Esophagus (tissue), 2 donors: ENCODE data around the gene COA1. TPM values are rescaled to one million over a fixed set of nuclear protein-coding genes. Genes with fewer than 3 reads are reported as not detected.
"Not testable (repeated sequence)": the region's sequence is repeated elsewhere in the genome, so short reads cannot be mapped to it uniquely, and the experiment has no call there.

ENCODE experiments used
- H3K27ac ChIP-seq, 2 donors: one replicate each; pipeline ENCODE4 v1.5.1; 2013; ENCODE audit warnings: low read depth in 2 of 2, mild to moderate bottlenecking in 2 of 2, inconsistent platforms in 1 of 2, low read length in 1 of 2, moderate library complexity in 1 of 2
- H3K27me3 ChIP-seq, 2 donors: one replicate each; pipeline ENCODE4 v1.6.1; 2013; ENCODE audit warnings: low read length in 2 of 2, control low read depth in 1 of 2, mild to moderate bottlenecking in 1 of 2; ENCODE audit not compliant: insufficient read depth in 2 of 2, control insufficient read depth in 1 of 2
- H3K36me3 ChIP-seq, 2 donors: one replicate each; pipeline ENCODE4 v1.6.1; 2013; ENCODE audit warnings: low read length in 1 of 2; ENCODE audit not compliant: control insufficient read depth in 2 of 2, insufficient read depth in 2 of 2
- H3K4me1 ChIP-seq, 2 donors: one replicate each; pipeline ENCODE4 v1.6.1; 2013; ENCODE audit warnings: low read length in 1 of 2; ENCODE audit not compliant: control insufficient read depth in 2 of 2, insufficient read depth in 2 of 2
- H3K4me3 ChIP-seq, 2 donors: one replicate each; pipeline ENCODE4 v1.5.1; 2013; ENCODE audit warnings: low read length in 2 of 2, mild to moderate bottlenecking in 2 of 2, low read depth in 1 of 2, moderate library complexity in 1 of 2
- H3K9me3 ChIP-seq, 2 donors: one replicate each; pipeline ENCODE4 v1.6.1; 2013; ENCODE audit warnings: mild to moderate bottlenecking in 2 of 2, low read depth in 1 of 2, low read length in 1 of 2, moderate library complexity in 1 of 2; ENCODE audit not compliant: control insufficient read depth in 2 of 2, insufficient read depth in 1 of 2
- WGBS, 2 donors: extraction: QIAGEN DNeasy Blood & Tissue Kit; methylation state at CpG; one replicate each; pipeline ENCODE4 v1.1.7; 2013; 5-methylcytosine and 5-hydroxymethylcytosine counted together
- polyA plus RNA-seq, 2 donors: library from polyadenylated mRNA; stranded (reverse); fragments of 200-250 nt; gene quantifications; one replicate each; pipeline ENCODE4 v1.2.3, GENCODE V29; 2013
- donor health status: healthy with polysubstance abuse.
- donor health status: Bipolar disorder and iron deficiency.

The COA1 gene
- polyA plus RNA-seq, 2 donors: 24.2 to 32.3 TPM

DNA sequence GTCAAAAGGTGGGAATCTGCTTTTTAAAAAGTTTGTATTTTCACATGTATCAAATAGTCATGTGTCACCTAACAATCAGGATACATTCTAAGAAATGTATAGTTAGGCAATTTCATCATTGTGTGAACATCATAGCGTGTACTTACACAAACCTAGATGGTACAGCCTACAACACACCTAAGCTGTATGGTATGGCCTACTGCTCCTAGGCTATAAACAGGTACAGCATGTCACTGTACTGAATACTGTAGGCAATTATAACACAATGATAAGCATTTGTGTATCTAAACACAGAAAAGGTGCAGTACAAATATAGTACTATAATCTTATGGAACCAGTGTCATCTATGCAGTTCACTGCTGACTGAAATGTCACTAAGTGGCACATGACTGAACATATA, 17.8 kb downstream of the COA1 start:
- Histone ChIP-seq H3K36me3 (no peaks in the 10 kb centered on the region), H3K27me3 (no peaks in the 10 kb centered on the region), H3K9me3 (no peaks in the 10 kb centered on the region), H3K27ac (no peak overlapping the region), H3K4me1 (no peaks in the 10 kb centered on the region), H3K4me3 (no peak overlapping the region)
- WGBS, 2 donors: 97% methylated on average over 1 of the region's 1 CpG

DNA sequence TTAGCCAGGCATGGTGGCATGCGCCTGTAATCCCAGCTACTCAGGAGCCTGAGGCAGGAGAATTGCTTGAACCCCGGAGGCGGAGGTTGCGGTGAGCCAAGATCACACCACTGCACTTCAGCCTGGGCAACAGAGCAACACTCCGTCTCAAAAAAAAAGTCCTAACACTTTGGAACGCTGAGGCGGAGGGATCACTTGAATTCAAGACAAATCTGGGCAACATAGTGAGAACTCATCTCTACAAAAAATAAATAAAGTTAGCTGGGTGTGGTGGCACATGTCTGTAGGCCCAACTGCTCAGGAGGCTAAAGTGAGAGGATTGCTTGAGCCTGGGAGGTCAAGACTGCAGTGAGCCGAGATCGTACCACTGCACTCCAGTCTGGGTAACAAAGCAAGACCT, 21.3 kb downstream of the COA1 start:
- H3K9me3 ChIP-seq, H3K4me3 ChIP-seq, H3K27ac ChIP-seq, H3K4me1 ChIP-seq, H3K27me3 ChIP-seq, H3K36me3 ChIP-seq: not testable (repeated sequence)
- 97 to 98% methylated on average over 9 of the region's 9 CpGs for WGBS, 2 donors

DNA sequence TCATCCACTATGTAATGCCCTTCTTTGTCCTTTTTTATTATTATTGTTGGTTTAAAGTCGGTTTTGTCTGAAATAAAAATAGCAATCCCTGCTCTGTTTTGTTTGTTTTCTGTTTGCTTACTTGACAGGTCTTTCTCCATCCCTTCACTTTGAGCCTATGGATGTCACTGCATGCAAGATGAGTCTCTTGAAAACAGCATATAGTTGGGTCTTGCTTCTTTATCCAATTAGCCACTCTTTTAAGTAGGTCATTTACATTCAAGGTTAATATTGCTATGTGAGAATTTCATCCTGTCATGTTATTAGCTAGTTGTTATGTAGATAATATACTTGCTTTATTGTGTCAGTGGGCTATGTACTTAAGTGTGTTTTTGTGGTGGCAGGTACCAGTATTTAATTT, 25.8 kb downstream of the COA1 start:
- peaks cover 2 to 4% of the 10 kb centered on the region in 2 donors for H3K36me3 ChIP-seq
- WGBS, 2 donors: 98 to 100% methylated on average over 1 of the region's 1 CpG
- H3K27ac ChIP-seq: no peak overlapping the region
- H3K4me1 ChIP-seq: no peaks in the 10 kb centered on the region
- no peaks in the 10 kb centered on the region for H3K9me3 ChIP-seq
- no peaks in the 10 kb centered on the region for H3K27me3 ChIP-seq
- no peak overlapping the region for H3K4me3 ChIP-seq

DNA sequence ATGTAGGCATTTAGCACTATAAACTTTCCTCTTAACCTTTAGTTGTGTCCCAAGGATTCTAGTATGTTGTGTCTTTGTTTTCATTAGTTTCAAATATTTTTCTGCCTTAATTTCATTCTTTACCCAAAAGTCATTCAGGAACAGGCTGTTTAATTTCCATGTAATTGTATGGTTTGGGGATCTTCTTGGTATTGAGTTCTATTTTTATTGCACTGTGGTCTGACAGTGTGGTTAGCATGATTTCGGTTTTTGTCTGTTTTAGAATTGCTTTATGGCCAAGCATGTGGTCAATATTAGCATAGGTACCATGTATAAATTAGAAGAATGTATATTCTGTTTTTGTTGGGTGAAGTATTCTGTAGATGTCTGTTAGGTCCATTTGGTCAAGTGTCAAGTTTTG, 26.3 kb downstream of the COA1 start:
- H3K4me3 ChIP-seq: no peak overlapping the region
- 71 to 79% methylated on average over 1 of the region's 1 CpG for WGBS, 2 donors
- no peak overlapping the region for H3K27ac ChIP-seq
- no peaks in the 10 kb centered on the region for H3K4me1 ChIP-seq
- H3K27me3 ChIP-seq: no peaks in the 10 kb centered on the region
- peaks cover 2 to 4% of the 10 kb centered on the region in 2 donors for H3K36me3 ChIP-seq
- H3K9me3 ChIP-seq: no peaks in the 10 kb centered on the region

DNA sequence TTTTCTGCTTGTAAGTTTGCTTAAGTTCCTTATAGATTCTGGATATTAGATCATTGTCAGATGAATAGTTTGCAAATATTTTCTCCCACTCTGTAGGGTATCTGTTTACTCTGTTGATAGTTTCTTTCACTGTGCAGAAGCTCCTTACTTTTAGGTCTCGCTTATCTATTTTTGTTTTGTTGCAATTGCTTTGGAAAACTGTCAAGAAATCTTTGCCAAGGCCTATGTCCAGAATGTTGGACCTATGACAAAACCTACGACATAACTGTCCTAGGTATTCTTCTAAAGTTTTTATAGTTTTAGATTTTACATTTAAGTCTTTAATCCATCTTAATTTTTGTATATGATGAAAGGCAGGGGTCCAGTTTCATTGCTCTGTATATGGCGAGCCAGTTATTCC, 27.4 kb downstream of the COA1 start:
- no peak overlapping the region for H3K4me3 ChIP-seq
- 77 to 78% methylated on average over 3 of the region's 3 CpGs for WGBS, 2 donors
- peaks cover 2 to 4% of the 10 kb centered on the region in 2 donors for H3K36me3 ChIP-seq
- no peaks in the 10 kb centered on the region for H3K27me3 ChIP-seq
- H3K4me1 ChIP-seq: no peaks in the 10 kb centered on the region
- no peaks in the 10 kb centered on the region for H3K9me3 ChIP-seq
- H3K27ac ChIP-seq: no peak overlapping the region

DNA sequence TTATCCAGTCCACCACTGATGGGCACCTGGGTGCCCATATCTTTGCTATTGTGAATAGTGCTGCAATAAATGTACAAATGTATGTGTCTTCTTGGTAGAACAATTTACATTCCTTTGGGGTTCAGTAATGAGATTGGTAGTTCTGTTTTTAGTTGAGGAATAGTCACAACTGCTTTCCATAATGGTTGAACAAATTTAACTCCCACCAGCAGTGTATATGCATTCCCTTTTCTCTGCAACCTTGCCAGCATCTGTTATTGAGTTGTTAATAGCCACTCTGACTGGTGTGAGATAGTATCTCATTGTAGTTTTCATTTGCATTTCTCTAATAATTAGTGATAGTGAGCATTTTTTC, 27.8 kb downstream of the COA1 start:
- no peaks in the 10 kb centered on the region for H3K27me3 ChIP-seq
- no peak overlapping the region for H3K27ac ChIP-seq
- no peak overlapping the region for H3K4me3 ChIP-seq
- H3K4me1 ChIP-seq: no peaks in the 10 kb centered on the region
- no peaks in the 10 kb centered on the region for H3K9me3 ChIP-seq
- H3K36me3 ChIP-seq: peaks cover 2 to 4% of the 10 kb centered on the region in 2 donors

DNA sequence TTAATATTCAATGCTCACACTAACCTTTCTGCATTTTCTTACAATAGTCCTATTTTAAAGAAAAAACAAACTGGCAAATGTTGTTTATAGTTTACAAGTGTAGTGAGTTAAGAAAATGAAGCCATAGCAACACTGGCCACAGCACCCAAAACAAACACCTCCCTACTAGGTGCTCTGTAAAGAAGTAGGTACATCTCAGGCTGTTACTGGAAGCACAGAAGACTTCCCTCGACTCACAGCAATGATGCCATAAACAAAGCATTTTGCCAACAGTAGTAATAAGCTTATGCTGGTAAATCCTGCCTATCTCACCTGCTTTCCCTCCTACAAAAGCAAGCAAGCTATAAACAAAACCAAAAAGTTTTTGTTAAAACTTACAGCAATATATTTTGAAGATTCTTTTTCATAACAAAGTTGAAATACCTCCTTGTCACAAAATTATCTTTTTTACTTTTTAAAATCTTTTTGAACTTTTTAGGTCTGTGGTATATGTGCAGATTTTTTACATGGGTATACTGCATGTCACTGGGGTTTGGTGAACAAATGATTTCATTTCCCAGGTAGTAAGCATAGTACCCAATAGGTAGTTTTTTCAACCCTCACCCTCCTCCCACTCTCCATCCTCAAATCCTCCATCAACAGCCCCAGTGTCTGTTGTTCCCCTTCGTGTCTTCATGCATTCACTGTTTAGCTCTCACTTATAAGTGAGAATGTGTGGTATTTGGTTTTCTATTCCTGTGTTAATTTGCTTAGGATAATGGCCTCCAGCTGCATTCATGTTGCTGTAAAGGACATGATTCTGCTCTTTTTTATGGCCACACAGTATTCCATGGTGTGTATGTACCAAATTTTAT, 28.4 kb downstream of the COA1 start:
- WGBS, 2 donors: 32 to 43% methylated on average over 2 of the region's 2 CpGs
- H3K27me3 ChIP-seq: no peaks in the 10 kb centered on the region

DNA sequence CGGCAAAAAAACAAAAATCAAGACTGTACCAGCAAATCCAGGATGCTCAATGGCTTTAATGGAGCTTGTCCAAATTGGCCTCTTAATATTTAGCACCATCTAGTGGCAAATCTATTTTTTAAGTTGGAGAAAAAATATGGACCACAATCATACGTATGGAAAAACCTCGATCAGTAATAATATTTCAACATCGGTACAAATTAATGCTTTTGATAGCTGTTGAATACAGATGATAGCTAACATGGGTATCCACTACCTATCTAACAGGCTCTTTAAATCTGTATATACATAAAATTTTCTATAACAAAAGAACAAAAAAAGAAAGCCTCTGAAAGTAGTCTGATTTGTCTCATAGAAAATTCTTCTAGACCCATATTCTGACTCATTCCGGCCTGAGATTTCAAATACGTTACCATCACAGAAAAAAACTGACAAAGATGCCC, 29.2 kb downstream of the COA1 start:
- no peaks in the 10 kb centered on the region for H3K4me1 ChIP-seq
- H3K9me3 ChIP-seq: no peaks in the 10 kb centered on the region
- H3K4me3 ChIP-seq: no peak overlapping the region
- peaks cover 0 to under 1% of the 10 kb centered on the region in 2 donors for H3K36me3 ChIP-seq
- WGBS, 2 donors: 13 to 19% methylated on average over 6 of the region's 6 CpGs
- H3K27ac ChIP-seq: no peak overlapping the region
- no peaks in the 10 kb centered on the region for H3K27me3 ChIP-seq

More for the DNA sequence above, 28.4 kb downstream of the COA1 start:
- Histone ChIP-seq H3K36me3 (peaks cover 2 to 4% of the 10 kb centered on the region in 2 donors), H3K9me3 (no peaks in the 10 kb centered on the region), H3K4me1 (no peaks in the 10 kb centered on the region), H3K27ac (no peak overlapping the region), H3K4me3 (no peak overlapping the region)

DNA sequence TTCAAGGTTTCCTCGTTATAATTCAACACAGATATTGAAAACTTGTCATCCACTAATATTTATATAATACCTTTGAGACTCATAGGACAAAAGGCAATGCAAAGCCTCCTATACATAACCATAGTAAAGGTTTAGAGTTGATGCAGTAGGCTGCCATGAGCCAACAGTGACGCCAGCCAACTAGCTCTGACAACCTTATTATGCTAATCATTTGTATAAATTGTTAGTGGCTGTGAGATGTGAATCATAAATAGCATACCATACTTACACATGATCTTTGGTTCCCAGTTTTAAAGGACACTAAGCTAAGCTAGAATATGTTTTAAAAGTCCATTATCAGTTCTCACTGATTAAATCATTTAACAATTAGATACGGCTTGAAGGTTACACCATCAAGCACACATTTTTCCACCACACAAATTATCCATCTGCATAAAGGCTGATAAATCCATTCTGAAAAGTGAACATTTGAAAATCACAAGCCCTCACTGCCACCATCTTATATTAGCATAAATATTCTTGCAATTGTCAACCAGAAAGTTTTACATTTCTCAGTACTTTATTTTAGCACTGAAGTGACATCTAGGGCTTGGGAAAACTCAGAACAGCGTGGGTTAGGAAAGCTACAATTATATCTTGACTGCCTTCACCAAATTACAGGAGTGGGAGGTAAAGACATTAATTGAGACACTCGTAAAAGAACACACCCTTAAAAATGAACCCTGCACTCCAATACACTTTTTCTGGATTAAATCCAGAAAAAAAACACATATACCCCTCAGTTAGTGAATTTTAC, 30.7 kb downstream of the COA1 start:
- WGBS, 2 donors: 66 to 74% methylated on average over 5 of the region's 5 CpGs
- Histone ChIP-seq H3K4me3 (no peak overlapping the region), H3K9me3 (no peaks in the 10 kb centered on the region)

More for the DNA sequence above, 30.7 kb downstream of the COA1 start:
- no peak overlapping the region for H3K27ac ChIP-seq
- H3K27me3 ChIP-seq: no peaks in the 10 kb centered on the region
- no peaks in the 10 kb centered on the region for H3K4me1 ChIP-seq
- no peaks in the 10 kb centered on the region for H3K36me3 ChIP-seq
